ENCODE measurements around the gene SLC51B.

- TF ChIP-seq CTCF (IDR thresholded peaks at IDR 0.05 in 2 of 3, conservative IDR thresholded peaks at IDR 0.05 in 1 of 3; ENCODE audit: borderline replicate concordance in 1 of 3, insufficient read depth in 1 of 3, low read depth in 2 of 3, low read length in 2 of 3) (peak; percentile 48 to 57 (median 54); a peak in 4 of 6 replicates), SIN3A (IDR thresholded peaks at IDR 0.05; ENCODE audit: low read depth) (no peak), EGR1 (IDR thresholded peaks at IDR 0.05; ENCODE audit: low read depth) (no peak), ZNF274 (IDR thresholded peaks at IDR 0.05; ENCODE audit: low read depth, low read length) (no peak), REST (IDR thresholded peaks at IDR 0.05; ENCODE audit: low read depth) (no peak), EZH2phosphoT487 (IDR thresholded peaks at IDR 0.05; ENCODE audit: borderline replicate concordance) (no peak), EZH2 (IDR thresholded peaks at IDR 0.05) (no peak), POLR2A (IDR thresholded peaks at IDR 0.05; ENCODE audit: borderline replicate concordance, extremely low read depth, insufficient read depth, insufficient read length) (no peak), TCF7L2 (IDR thresholded peaks at IDR 0.05; ENCODE audit: borderline replicate concordance, extremely low read depth, insufficient read depth, insufficient read length) (no peak), POLR2AphosphoS5 (IDR thresholded peaks at IDR 0.05; ENCODE audit: low read depth, low read length) (no peak)
Measured at GRCh38 chr15:65033659-65034269, 11.4 kb upstream of the SLC51B start.

Measured in HCT116 (cell line).